RWPE2 (cell line): ENCODE measurements around the gene GET3.

Source experiments
- ATAC-seq: fragments of 200-7000 bp; cut with Tn5 transposase; 3 replicates; pipeline ENCODE4 v1.9.1; 2021; ENCODE audit warnings: low read depth
- DNase-seq: peaks from one replicate; pipeline ENCODE4 v3.0.0-alpha.2; 2020; ENCODE audit warnings: low spot score
- H3K27ac ChIP-seq: fragments of 450-650 bp; 2 replicates; pipeline ENCODE4 v1.5.1; 2017; ENCODE audit warnings: mild to moderate bottlenecking; ENCODE audit not compliant: poor library complexity, severe bottlenecking
- H3K27me3 ChIP-seq: fragments of 250-450 bp; sonication (Bioruptor Pico); 2 replicates; pipeline ENCODE4 v1.5.1; 2021; ENCODE audit warnings: mild to moderate bottlenecking, moderate library complexity; ENCODE audit not compliant: insufficient read depth, poor library complexity, severe bottlenecking
- H3K36me3 ChIP-seq: fragments of 250-450 bp; sonication (Bioruptor Pico); 2 replicates; pipeline ENCODE4 v1.5.1; 2020; ENCODE audit warnings: low read depth, mild to moderate bottlenecking, moderate library complexity
- H3K4me1 ChIP-seq: fragments of 250-450 bp; sonication (Bioruptor Pico); 2 replicates; pipeline ENCODE4 v1.5.1; 2021; ENCODE audit warnings: mild to moderate bottlenecking, moderate library complexity; ENCODE audit not compliant: insufficient read depth, poor library complexity, severe bottlenecking
- H3K4me3 ChIP-seq: fragments of 250-450 bp; sonication (Bioruptor Pico); 2 replicates; pipeline ENCODE4 v1.5.1; 2021; ENCODE audit warnings: mild to moderate bottlenecking, moderate library complexity; ENCODE audit not compliant: severe bottlenecking
- H3K9me3 ChIP-seq: fragments of 250-450 bp; sonication (Bioruptor Pico); 2 replicates; pipeline ENCODE4 v1.5.1; 2021; ENCODE audit warnings: mild to moderate bottlenecking, moderate library complexity; ENCODE audit not compliant: severe bottlenecking
- TF ChIP-seq, protein P1 (sequence below): fragments of 450-650 bp; IDR thresholded peaks from one replicate; pipeline ENCODE4 v1.5.1; 2017; ENCODE audit warnings: mild to moderate bottlenecking, moderate library complexity; ENCODE audit not compliant: poor library complexity, severe bottlenecking

GET3 gene

DNA sequence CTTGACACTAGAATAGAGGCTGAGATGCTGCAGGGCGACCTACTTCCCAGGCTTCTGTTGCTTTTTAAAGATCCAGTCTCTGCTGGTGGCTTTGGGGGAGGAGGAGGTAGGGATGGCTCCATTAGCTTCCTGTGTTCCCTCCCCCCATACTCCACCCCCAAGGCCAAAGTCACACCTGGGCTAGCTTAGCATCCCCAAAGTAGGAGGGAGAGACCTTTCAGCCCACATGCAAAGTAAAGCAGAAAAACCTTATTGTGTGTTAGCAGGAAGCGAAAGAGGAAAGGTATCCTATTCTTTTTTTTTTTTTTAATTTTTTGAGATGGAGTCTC, 10.3 kb upstream of the GET3 start:
- TF ChIP-seq, protein P1, sequence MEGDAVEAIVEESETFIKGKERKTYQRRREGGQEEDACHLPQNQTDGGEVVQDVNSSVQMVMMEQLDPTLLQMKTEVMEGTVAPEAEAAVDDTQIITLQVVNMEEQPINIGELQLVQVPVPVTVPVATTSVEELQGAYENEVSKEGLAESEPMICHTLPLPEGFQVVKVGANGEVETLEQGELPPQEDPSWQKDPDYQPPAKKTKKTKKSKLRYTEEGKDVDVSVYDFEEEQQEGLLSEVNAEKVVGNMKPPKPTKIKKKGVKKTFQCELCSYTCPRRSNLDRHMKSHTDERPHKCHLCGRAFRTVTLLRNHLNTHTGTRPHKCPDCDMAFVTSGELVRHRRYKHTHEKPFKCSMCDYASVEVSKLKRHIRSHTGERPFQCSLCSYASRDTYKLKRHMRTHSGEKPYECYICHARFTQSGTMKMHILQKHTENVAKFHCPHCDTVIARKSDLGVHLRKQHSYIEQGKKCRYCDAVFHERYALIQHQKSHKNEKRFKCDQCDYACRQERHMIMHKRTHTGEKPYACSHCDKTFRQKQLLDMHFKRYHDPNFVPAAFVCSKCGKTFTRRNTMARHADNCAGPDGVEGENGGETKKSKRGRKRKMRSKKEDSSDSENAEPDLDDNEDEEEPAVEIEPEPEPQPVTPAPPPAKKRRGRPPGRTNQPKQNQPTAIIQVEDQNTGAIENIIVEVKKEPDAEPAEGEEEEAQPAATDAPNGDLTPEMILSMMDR, result no peak
- ATAC-seq (no peak), DNase-seq (no peak)
- no peaks in the 10 kb centered on the region for H3K27me3 ChIP-seq
- no peak overlapping the region for H3K27ac ChIP-seq
- H3K9me3 ChIP-seq, result no peaks in the 10 kb centered on the region
- H3K4me1 ChIP-seq, result no peaks in the 10 kb centered on the region
- no peak overlapping the region for H3K4me3 ChIP-seq
- peaks cover 18% of the 10 kb centered on the region for H3K36me3 ChIP-seq

DNA sequence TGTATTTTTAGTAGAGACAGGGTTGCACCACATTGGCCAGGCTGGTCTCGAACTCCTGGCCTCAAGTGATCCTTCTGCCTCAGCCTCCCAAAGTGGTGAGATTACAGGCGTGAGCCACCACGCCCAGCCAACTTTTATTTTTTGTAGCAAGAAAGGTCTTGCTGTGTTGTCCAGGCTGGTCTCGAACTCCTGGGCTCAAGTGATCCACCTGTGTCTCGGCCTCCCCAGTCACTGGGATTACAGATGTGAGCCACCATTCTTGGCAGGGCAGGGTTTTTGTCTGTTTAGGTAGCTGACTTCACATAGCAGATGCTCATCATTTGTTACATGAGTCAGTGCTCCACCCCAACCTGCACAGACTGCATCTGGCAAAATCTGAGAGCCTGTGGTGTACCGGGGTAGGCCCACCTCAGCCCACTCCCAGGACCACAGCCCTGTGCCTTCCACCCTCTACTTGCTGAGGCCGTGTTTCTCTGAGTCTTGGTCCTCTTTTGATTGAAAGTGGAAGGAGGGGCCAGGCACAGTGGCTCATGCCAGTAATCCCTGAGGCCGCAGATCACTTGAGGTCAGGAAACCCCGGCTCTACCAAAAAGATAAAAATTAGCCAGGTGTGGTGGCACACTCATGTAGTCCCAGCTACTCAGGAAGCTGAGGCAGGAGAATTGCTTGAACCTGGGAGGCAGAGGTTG, 9.4 kb upstream of the GET3 start:
- Histone ChIP-seq H3K36me3 (peaks cover 25% of the 10 kb centered on the region), H3K9me3 (no peaks in the 10 kb centered on the region), H3K4me1 (no peaks in the 10 kb centered on the region), H3K4me3 (no peak overlapping the region), H3K27me3 (no peaks in the 10 kb centered on the region), H3K27ac (no peak overlapping the region)
- DNase-seq, result no peak
- ATAC-seq, result no peak
- TF ChIP-seq, protein P1, result no peak

DNA sequence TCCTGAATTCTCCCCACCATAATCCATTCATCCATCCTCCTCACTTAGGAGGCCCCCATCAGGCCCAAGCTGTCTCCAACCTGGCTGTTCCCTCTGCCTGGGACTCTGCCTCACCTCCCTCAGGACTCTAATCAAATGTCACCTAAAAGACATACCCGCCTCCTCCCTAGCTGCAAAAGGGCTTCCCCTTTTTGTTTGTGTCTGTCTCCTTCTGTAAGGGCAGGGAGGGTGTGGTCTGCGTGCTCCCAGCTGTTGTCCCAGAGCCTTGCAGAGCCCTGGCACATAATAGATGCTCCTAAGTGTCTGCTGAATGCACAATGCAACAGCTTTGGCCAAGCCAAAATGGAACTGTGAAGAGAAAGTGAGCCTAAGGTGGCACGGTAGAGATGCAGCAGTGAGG, 7.2 kb upstream of the GET3 start:
- Histone ChIP-seq H3K27me3 (no peaks in the 10 kb centered on the region), H3K4me1 (no peaks in the 10 kb centered on the region), H3K27ac (no peak overlapping the region), H3K9me3 (no peaks in the 10 kb centered on the region), H3K36me3 (peaks cover 28% of the 10 kb centered on the region), H3K4me3 (no peak overlapping the region)
- TF ChIP-seq, protein P1, result no peak
- DNase-seq (no peak), ATAC-seq (no peak)

- no peak overlapping the region for H3K4me3 ChIP-seq
- ATAC-seq, result no peak
- H3K27me3 ChIP-seq, result no peaks in the 10 kb centered on the region
- peaks cover 28% of the 10 kb centered on the region for H3K36me3 ChIP-seq
- H3K9me3 ChIP-seq, result no peaks in the 10 kb centered on the region
- H3K4me1 ChIP-seq, result peaks cover 2% of the 10 kb centered on the region
- DNase-seq, result no peak
- H3K27ac ChIP-seq, result no peak overlapping the region
- TF ChIP-seq, protein P1, result no peak
Measured at GRCh38 chr19:12731337-12731736, 6.0 kb upstream of the GET3 start.

- peak overlapping the region; percentile 88 for H3K4me3 ChIP-seq
- ATAC-seq, result no peak
- no peaks in the 10 kb centered on the region for H3K27me3 ChIP-seq
- peaks cover 3% of the 10 kb centered on the region for H3K4me1 ChIP-seq
- no peak for DNase-seq
- peaks cover 31% of the 10 kb centered on the region for H3K36me3 ChIP-seq
- H3K9me3 ChIP-seq, result no peaks in the 10 kb centered on the region
- H3K27ac ChIP-seq, result peak overlapping the region; percentile 74
- TF ChIP-seq, protein P1, result peak; percentile 60
Measured at GRCh38 chr19:12733369-12734214, 3.7 kb upstream of the GET3 start.
